HG02623 (cell line): ENCODE data around the gene KRT6A.

Experiments used
- ATAC-seq: cut with Tn5 transposase; IDR thresholded peaks from one replicate; pipeline ENCODE4 v1.9.1; 2021; ENCODE audit warnings: moderate library complexity; ENCODE audit not compliant: unreplicated experiment

The KRT6A gene

GRCh38 chr12:52438305-52439301, 54.5 kb downstream of the KRT6A start:
- no peak for ATAC-seq

- no peak for ATAC-seq
Observed at GRCh38 chr12:52437508-52437907, 55.5 kb downstream of the KRT6A start.
